CD4-positive, alpha-beta T cell treated with Interleukin-21 for 1 hour (primary cell): ENCODE results near the gene ANKMY1.

Experiments
- DNase-seq: peaks from one replicate; pipeline ENCODE4 v3.0.0-alpha.2; 2020

Gene ANKMY1

GRCh38 chr2:240455647-240456446 is 101.9 kb downstream of the ANKMY1 start:
- DNase-seq, result no peak

GRCh38 chr2:240455272-240455646 is 102.5 kb downstream of the ANKMY1 start:
- no peak for DNase-seq

GRCh38 chr2:240454106-240454901 is 103.5 kb downstream of the ANKMY1 start:
- DNase-seq, result no peak

DNA sequence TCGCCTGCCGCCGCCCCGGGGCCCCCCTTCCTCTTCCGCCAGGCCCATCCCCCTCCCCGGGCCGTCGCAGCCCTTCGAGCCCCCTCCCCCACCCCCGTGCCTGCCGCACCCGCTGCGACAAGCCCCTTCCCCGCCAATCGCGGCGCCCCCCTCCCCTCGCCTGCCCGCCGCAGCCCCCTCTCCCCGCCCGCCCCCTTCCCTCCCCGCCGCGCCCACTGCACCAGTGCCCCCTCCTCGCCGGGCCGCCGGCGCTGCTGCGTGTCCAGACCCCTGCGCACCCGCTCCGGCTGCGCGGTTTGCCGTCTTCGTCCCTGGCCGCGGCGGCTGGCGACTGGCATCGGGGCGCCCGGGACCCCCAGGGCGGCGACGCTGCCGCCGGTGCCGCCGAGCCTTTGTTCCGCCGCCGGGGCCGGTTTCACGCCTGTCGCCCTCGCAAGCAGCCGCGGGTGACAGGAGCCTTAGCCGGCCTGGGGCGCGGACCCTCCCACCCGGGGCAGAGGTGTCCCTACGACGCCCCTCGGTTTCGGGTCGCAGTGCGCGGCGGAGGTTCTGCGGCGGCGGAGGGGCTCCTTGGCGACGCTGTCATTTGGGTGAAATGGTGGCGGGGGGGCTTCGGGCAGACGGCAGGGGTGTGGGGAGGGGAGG is 104.2 kb downstream of the ANKMY1 start:
- no peak for DNase-seq

DNA sequence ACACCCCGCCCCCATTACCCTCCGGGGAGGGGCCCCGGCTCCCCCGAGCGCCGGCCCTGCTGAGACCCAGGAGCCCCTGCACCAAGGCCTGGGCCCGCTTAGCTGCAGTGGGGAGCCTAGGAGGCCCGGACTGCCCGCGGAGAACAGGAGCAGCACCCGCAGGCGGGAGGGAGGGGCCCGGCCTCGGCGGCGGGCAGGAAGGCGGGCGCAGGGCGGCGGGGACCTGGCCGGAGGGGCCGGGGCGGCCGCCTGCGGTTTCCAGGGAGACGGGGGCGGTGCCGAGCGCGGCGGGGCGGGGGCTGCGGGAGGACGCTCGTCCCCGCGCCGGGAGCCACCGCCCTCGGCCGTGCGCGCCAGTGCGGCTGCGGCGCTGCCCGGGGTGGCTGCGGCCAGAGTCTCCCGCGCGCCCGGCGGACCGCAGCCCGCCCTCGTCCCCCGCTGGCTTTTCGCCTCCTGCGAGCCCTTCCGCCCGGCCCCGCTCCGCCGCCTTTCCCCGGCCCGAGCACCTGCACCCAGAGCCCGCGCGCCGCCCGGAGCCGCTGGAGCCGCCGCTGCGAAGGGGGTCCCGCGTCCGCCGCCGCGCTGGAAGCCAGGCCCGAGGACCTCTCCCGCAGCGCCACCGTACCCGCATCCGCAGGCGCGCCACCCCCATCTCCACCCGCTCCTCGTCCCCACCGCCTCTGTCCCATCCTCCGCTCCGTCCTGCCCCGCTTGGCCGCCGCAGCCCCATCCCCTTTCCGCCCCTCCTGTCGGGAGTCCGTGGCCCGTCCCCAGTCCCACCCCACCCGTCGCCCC is 105.1 kb downstream of the ANKMY1 start:
- DNase-seq, result no peak

DNA sequence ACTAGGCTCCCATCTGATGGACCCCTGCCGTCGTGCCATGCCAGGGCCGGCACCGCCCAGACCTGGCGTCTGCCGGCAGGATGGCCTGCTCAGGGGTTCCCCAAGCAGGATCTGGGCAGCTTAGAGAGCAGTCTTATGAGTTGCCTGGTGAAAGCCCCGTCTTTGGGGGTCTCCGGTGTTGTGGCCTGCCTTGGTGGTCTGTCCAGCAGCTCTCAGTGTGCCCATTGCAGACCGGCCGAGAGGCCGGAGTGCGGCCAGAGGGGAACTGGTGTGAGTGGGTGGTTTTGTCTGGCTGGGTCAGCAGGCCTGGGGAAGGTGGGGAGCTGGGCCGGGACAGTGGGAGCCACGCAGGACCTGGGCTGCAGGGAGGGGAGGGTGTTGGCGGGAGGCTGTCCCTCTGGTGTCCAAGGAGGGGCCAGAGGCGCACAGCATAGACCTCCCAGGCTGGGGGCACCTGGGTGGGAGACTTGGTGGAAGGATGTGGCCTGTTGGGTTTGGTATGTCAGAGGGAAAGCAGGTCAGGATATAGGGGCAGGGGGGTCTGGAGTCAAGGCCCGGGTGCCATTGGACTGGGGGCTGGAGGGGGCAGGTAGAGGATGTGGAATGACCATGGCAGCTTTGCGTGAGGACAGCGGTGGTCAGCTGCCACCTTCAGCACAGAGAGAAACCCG is 105.9 kb downstream of the ANKMY1 start:
- DNase-seq, result no peak

DNA sequence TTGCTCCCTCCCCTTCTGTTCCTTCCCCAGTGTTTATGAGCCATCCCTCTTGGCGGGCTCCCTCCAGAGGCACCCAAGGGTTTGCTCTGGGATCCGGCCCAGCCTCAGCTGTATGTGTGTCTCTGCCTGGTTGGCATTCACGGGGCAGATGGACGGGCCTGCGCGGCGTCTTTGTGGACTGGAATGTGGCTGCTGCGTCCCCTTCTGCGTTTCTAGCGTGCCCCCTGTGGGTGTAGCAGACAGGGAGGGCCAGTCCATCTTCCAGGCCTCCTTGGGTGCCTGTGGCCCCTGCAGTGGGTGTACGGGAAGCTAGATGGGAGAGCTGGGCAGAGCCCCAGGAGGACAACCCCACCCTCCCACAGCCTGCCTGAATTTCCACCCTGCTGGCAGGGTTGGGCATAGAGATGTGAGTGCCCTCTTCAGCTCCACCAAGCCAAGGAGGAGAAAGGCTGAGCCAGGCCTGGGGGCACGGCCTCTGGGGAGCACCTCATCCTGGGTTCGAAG is 106.6 kb downstream of the ANKMY1 start:
- DNase-seq, result no peak

DNA sequence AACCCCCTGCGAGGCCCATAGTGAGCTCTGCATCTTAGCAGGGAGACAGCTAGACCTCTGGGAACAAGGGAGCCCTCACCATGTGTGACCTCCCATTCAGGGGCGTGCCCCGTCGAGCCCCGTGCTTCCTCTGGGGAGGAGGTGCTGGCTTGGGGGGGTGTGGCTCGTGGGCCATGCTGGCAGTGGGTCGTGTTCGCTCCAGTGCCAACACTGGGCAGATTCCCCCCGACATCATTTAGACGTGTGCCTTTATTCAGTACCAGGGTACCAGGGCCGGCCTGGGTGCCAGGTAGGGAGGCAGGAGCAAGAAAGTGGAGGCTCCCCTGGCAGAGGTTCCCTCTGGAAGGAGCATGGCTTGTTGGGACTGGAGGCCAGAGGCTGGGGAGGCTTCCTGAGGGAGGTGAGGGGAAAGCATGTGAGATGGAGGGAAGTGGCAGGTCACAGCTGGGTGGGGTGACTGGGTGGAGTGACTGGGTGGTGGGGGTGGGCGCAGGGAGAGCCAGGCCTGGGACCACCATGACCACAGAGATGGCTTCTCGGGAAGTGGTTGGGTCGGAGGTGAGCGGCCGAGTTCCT is 107.2 kb downstream of the ANKMY1 start:
- no peak for DNase-seq

GRCh38 chr2:240449764-240450531 is 107.8 kb downstream of the ANKMY1 start:
- DNase-seq, result no peak

- DNase-seq, result no peak
Observed at GRCh38 chr2:240448387-240449274, 109.2 kb downstream of the ANKMY1 start.

- no peak for DNase-seq
Observed at GRCh38 chr2:240447934-240448333, 109.9 kb downstream of the ANKMY1 start.

- DNase-seq, result no peak
Observed at GRCh38 chr2:240447331-240447730, 110.5 kb downstream of the ANKMY1 start.

- DNase-seq, result no peak
Observed at GRCh38 chr2:240446664-240447175, 111.1 kb downstream of the ANKMY1 start.

DNA sequence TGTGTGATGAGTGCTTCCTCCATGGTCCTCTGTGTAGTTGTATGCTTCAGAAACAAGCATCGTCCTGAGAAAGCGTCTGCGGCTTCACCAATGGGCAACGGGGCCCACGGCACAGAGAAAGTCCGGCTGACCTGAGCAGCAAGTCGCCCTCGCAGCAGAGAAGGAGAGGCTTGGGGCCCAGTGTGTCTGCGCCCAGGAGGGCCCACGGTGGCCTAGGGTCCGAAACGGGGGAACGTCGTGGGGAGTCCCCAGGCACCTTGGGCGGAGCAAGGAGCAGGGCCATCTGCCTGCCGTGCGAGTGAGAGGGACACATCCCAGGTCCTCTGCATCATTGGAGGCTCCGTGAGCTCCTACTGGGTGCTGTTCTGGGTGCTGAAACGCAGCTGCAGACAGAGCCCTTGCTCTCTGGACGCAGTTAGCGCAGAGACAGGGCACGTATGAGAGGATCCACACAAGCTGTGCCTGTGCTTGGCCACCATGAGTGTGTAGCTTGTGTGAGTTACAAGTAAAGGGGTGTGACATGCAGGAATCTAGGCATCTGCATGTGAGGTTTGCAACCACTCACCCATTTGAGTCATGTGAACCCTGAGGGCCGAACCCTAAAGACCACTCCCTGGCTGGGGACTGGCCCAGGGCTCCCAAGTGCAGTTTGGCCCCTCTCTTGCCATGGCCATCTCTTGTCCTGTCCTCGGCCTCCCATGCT is 111.7 kb downstream of the ANKMY1 start:
- DNase-seq, result no peak

DNA sequence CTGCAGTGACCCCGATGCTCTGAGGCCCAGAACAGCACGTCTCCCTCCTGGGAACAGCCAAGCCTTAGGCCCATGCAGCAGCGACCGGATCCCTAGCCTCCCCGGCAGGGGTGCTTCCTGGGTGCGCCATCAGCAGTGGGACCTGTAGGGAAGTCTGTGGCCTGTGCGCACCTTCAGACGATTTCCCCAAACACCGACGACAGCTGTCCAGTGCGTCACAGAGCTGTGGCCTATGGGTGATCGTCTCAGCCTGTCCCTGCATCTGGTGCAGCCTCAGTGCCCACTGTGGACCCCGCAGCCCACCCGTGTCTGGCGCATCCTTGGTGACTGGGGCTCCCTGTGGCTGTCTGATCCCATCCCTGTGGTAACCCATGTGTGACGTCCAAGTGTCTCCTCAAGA is 113.3 kb downstream of the ANKMY1 start:
- no peak for DNase-seq

- DNase-seq, result no peak
Observed at GRCh38 chr2:240443891-240444301, 113.9 kb downstream of the ANKMY1 start.

GRCh38 chr2:240442891-240443715 is 114.7 kb downstream of the ANKMY1 start:
- DNase-seq, result no peak

GRCh38 chr2:240441993-240442411 is 115.8 kb downstream of the ANKMY1 start:
- no peak for DNase-seq
